ENCODE measurements around the gene AUH.

GRCh38 chr9:91301161-91301560 lies 60.6 kb downstream of the AUH start:
- TF ChIP-seq CTCF (conservative IDR thresholded peaks at IDR 0.05 in 1 of 2, IDR thresholded peaks at IDR 0.05 in 1 of 2; ENCODE audit: low read depth in 1 of 2, low read length in 2 of 2) (no peak), EZH2 (IDR thresholded peaks at IDR 0.05; ENCODE audit: low read length, missing control alignments) (no peak)

All from fibroblast of lung (primary cell).